ENCODE measurements around the gene COBLL1. TPM values are rescaled to one million over a fixed set of nuclear protein-coding genes. Genes with fewer than 3 reads are reported as not detected.
"Not testable (repeated sequence)": the region's sequence is repeated elsewhere in the genome, so short reads cannot be mapped to it uniquely, and the experiment has no call there.

The COBLL1 gene
- total RNA-seq, 1 donor: 13.4 TPM

DNA sequence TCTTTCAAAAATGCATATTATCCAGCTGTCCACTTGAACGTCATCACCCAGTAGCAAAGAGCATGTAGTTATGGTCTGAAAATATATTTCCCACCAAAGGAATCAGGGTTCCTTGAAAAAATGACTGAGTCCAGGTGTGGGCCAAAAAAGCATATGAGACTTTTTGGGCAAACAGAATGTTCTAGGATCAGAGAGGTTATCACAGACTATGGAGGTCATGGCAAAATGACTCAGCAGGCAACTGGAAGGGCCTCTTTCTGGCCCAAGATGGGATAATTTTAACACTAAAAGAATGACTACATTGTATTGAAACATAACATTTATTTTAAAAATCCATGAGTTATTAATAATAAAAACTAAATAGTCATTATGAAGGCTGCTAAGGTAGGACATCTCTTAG, 77.1 kb downstream of the COBLL1 start:
- TF ChIP-seq, protein P1, sequence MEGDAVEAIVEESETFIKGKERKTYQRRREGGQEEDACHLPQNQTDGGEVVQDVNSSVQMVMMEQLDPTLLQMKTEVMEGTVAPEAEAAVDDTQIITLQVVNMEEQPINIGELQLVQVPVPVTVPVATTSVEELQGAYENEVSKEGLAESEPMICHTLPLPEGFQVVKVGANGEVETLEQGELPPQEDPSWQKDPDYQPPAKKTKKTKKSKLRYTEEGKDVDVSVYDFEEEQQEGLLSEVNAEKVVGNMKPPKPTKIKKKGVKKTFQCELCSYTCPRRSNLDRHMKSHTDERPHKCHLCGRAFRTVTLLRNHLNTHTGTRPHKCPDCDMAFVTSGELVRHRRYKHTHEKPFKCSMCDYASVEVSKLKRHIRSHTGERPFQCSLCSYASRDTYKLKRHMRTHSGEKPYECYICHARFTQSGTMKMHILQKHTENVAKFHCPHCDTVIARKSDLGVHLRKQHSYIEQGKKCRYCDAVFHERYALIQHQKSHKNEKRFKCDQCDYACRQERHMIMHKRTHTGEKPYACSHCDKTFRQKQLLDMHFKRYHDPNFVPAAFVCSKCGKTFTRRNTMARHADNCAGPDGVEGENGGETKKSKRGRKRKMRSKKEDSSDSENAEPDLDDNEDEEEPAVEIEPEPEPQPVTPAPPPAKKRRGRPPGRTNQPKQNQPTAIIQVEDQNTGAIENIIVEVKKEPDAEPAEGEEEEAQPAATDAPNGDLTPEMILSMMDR (IDR thresholded peaks at IDR 0.05; ENCODE audit: insufficient read depth, low read depth, low read length): no peak
- no peak for DNase-seq (ENCODE audit: low read depth)
- H3K4me3 ChIP-seq (ENCODE audit: low read depth, low read length): no peak overlapping the region

DNA sequence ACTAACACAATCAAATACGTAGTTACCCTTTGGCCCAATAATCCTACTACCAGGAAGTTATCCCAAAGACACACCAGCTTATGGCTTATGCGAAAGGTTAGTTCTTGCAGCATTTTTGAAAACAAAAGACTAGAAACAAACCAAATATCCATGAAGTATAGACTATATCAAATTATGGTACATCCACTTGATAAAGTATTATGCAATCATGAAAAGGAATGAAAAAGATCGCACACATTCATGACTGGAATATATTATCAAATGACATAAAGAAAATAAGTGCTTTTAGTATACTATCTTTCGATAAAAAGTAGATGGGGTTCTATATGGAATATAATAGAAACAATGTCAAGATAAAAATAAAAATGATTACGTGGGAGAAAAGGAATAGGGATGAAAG, 78.2 kb downstream of the COBLL1 start:
- H3K4me3 ChIP-seq (ENCODE audit: low read depth, low read length): no peak overlapping the region
- DNase-seq (ENCODE audit: low read depth): no peak
- TF ChIP-seq, protein P1 (IDR thresholded peaks at IDR 0.05; ENCODE audit: insufficient read depth, low read depth, low read length): no peak

DNA sequence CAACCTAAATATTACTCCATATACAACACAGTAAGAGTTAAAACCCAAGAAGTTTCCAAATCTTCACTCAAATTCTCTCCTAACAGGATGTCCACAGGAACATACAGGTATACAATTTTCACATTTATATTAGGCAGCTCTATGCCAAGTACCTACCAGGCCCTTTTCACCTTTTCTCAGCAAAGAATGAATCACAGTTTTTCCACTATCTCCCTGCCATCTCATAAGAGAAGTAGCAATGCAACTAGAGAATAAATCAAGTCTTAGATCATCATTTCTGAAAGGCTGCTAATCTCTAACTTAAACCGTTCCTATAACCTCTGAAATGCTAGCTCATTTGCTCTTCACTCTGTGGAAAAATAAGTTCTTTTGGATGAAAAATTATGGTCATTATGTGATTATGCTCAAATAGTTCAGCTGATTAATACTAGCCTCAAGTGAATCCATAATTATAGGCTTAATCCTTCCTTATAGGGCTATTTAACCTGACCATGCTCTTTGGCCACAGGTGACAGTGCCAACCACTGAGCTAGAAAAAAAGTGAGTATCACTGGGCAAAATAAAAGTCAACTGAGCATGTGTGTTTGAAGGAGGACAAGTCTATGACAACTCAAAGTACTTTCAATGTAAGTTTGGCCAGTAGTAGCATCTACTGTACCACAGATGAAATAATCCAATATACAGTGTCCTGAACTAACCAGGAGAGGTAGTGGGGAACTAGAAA, 79.7 kb downstream of the COBLL1 start:
- DNase-seq (ENCODE audit: low read depth): no peak
- H3K4me3 ChIP-seq (ENCODE audit: low read depth, low read length): no peak overlapping the region
- TF ChIP-seq, protein P1 (IDR thresholded peaks at IDR 0.05; ENCODE audit: insufficient read depth, low read depth, low read length): no peak

DNA sequence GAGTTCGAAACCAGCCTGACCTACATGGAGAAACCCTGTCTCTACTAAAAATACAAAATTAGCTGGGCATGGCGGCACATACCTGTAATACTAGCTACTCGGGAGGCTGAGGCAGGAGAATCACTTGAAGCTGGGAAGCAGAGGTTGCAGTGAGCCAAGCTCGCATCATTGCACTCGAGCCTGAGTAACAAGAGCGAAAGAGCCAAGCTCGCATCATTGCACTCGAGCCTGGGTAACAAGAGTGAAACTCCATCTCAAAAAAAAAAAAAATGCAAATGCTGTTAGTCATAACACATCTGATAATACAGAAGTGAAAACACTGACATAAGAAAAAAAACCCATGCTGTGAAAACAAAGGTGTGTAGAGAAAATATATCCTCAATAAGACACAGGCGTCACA, 80.4 kb downstream of the COBLL1 start:
- not testable (repeated sequence) for DNase-seq (ENCODE audit: low read depth)

DNA sequence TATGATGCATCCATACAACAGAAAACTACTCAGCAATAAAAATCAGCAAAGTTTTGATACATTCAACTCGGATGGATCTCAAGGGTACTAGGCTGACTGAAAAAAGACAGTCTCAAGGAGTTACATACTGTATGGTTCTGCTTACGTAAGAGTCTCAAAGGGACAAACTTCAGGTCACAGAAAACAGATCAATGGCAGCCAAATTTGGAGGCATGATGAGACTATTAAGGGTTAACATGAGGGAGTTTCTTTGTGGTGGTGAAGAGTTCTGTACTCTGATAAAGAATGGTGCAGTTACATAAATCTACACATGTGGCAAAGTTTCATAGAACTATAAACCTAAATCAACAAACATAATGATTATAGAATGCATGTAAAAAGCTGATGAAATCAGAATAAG, 81.4 kb downstream of the COBLL1 start:
- no peak for DNase-seq (ENCODE audit: low read depth)
- TF ChIP-seq, protein P1 (IDR thresholded peaks at IDR 0.05; ENCODE audit: insufficient read depth, low read depth, low read length): no peak
- no peak overlapping the region for H3K4me3 ChIP-seq (ENCODE audit: low read depth, low read length)

More for the DNA sequence above, 80.4 kb downstream of the COBLL1 start:
- H3K4me3 ChIP-seq (ENCODE audit: low read depth, low read length): not testable (repeated sequence)

DNA sequence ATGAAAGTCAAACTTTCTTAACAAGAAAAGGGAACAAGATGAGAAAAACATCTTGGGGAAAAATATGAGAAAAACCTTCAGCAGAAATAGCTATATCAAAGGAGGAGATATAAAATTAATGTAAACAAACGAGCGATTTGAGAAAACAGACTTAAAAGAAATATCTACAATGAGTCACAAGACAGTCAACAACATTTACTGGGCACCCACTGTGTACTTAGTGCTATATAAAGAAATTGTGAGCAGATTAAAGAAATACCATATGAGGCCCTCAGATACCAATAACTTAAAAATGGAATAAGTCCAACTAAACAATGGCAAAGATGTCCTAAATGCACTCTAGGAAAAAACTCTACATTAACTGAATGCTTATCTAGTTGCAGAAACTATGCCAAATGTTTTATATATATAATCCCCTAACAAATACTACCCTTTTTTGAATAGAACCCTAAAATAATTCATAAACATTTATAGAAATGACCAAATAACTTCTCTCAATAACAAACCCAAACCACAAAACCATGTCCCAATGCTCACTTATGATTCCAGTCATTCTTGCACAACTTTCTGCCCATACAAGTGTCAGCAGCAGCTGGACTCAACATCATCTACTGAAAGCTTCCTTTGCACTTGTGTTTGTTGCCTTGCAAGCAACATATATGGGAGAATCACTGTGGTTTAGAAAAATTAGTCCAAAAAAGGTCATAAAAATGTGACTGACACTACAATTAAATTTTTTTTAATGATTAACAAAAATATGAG, 83.5 kb downstream of the COBLL1 start:
- DNase-seq (ENCODE audit: low read depth): peak; percentile 91
- H3K4me3 ChIP-seq (ENCODE audit: low read depth, low read length): no peak overlapping the region
- TF ChIP-seq, protein P1 (IDR thresholded peaks at IDR 0.05; ENCODE audit: insufficient read depth, low read depth, low read length): no peak

DNA sequence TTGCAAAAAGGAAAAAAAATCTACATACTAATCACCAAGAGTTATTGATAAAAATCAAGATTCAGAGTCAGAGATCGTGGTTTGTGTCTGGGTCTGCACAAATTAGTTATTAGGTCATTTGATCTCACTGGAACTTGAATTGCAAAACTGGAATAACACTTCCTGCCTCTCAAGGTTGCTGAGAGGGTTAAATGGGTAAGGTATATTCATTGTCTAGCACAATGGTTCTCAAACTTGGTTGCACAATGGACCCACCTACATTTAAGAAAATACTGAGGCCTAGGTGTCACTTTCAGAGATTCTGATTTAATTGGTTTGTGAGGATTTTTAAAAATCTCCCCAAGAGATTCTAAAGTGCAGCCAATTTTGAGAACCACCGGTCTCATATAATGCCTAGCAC, 84.8 kb downstream of the COBLL1 start:
- TF ChIP-seq, protein P1 (IDR thresholded peaks at IDR 0.05; ENCODE audit: insufficient read depth, low read depth, low read length): no peak
- H3K4me3 ChIP-seq (ENCODE audit: low read depth, low read length): no peak overlapping the region
- no peak for DNase-seq (ENCODE audit: low read depth)

All from fibroblast of villous mesenchyme (primary cell).